GM10847 (cell line): ENCODE data around the gene SCEL.

Experiments used
- POLR2A ChIP-seq: IDR thresholded peaks from 2 replicates; pipeline ENCODE4 v1.6.1; 2011; ENCODE audit not compliant: insufficient read length; ENCODE audit errors: extremely low read depth

SCEL gene

GRCh38 chr13:77515785-77516184, 19.7 kb upstream of the SCEL start:
- TF ChIP-seq POLR2A = no peak

GRCh38 chr13:77516342-77516789, 19.1 kb upstream of the SCEL start:
- no peak for TF ChIP-seq POLR2A

- no peak for TF ChIP-seq POLR2A
Observed at GRCh38 chr13:77518266-77518665, 17.2 kb upstream of the SCEL start.

- TF ChIP-seq POLR2A = no peak
Observed at GRCh38 chr13:77519808-77520207, 15.7 kb upstream of the SCEL start.

GRCh38 chr13:77521194-77521593, 14.3 kb upstream of the SCEL start:
- TF ChIP-seq POLR2A = no peak

GRCh38 chr13:77521595-77522367, 13.7 kb upstream of the SCEL start:
- no peak for TF ChIP-seq POLR2A

GRCh38 chr13:77522444-77522843, 13.1 kb upstream of the SCEL start:
- TF ChIP-seq POLR2A = no peak

- no peak for TF ChIP-seq POLR2A
Observed at GRCh38 chr13:77523386-77523785, 12.1 kb upstream of the SCEL start.

- no peak for TF ChIP-seq POLR2A
Observed at GRCh38 chr13:77523834-77524728, 11.4 kb upstream of the SCEL start.

GRCh38 chr13:77528414-77528813, 7.1 kb upstream of the SCEL start:
- no peak for TF ChIP-seq POLR2A

- no peak for TF ChIP-seq POLR2A
Observed at GRCh38 chr13:77528834-77529500, 6.5 kb upstream of the SCEL start.

GRCh38 chr13:77529501-77529840, 6.0 kb upstream of the SCEL start:
- TF ChIP-seq POLR2A = no peak

- TF ChIP-seq POLR2A = no peak
Observed at GRCh38 chr13:77530875-77531274, 4.6 kb upstream of the SCEL start.

- TF ChIP-seq POLR2A = no peak
Observed at GRCh38 chr13:77532983-77533382, 2.5 kb upstream of the SCEL start.

- no peak for TF ChIP-seq POLR2A
Observed at GRCh38 chr13:77533875-77534788, 1.4 kb upstream of the SCEL start.
